T follicular helper cell (primary cell): Measurements from ENCODE around the gene MDK.

ENCODE experiments used
- DNase-seq: peaks from one replicate; pipeline ENCODE4 v3.0.0-alpha.2; 2020; ENCODE audit warnings: low read depth

MDK gene

DNA sequence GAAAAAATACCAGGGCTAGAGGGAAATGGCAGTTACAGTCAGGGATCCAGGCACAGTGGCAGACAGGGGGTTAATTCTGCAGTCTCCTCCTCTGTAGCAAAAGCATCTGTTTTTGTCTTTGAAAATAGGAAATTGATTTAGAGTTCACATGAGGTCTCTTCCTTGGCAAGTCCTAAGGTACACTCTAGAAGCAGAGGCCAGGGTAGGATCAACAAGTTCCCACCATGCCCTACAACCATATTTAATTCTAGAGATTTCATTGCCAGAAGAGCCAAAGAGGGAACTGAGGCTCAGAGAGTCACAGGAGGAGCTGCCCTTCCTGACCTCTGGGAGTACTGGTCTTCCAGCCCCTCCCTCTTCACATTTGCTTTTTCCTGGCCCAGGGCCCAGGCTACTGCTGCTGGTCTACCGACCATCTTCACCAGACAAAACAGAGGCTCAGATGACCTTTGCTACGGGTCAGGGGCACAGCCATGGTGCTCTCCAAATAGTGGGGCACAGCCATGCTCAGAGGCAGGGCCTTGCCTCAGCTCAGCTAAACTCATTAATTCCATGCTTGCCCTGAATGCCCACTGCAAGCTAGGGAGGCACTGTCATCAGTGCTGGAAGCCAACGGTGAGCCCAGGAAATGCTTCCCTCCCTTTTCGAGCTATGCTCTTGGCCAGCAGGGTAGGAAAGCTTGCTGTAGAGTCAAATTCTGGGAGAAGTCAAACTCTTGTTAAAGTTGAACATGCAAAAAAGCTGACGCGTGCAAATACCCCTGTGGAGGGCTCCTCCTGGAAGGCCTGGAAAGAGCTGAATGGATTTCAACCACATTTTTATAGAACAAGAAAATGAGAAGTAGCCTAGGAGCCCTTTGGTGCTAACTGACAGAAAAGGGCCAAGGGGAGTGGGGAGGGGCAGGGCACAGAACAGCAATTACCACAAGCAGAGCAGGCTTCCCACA, 21.8 kb downstream of the MDK start:
- no peak for DNase-seq

DNA sequence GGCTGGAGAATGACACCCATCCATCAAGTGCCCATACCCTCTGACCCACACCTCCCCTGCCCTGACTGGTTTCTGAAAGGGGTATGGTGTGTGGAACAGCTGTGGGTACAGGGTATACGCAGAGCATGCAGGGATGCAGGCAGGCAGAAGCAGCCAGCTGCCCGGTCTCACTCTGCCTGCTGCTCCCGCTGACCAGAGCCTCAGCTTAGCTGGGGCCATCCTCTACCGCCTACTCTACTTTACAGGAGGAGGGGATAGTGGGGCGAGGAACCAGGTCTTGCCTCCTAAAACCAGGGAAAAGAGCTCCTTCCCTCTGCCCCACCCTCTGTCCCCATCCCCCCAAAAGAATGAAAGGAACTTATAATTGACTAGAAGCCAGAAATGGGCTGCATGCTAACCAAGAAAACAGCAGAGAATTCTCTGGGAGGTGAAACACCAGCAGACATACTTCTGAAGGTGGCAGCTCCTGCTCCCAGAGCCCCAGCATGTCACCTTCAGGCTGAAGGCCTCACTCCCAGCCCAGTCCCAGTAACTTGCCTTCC, 23.1 kb downstream of the MDK start:
- DNase-seq = no peak

DNA sequence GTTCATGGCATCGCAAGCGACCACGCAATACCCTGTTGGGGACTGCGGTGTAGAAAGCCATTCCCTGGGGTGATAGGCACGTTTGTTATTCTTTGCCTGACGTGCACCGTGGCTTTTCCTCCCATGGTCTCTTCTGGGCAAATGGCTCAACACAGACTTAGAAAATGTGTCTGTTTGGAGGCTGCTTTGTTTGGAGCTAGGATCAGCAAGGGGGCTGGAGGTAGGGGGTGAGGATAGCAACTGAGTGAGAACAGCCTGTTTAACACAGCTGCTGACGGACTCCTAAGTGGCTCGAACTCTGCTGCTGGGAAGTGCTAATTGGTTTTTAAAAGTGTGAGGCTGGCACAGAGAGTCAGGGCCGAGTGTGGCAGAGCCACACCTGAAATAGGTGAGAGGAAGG, 26.2 kb downstream of the MDK start:
- DNase-seq = no peak

DNA sequence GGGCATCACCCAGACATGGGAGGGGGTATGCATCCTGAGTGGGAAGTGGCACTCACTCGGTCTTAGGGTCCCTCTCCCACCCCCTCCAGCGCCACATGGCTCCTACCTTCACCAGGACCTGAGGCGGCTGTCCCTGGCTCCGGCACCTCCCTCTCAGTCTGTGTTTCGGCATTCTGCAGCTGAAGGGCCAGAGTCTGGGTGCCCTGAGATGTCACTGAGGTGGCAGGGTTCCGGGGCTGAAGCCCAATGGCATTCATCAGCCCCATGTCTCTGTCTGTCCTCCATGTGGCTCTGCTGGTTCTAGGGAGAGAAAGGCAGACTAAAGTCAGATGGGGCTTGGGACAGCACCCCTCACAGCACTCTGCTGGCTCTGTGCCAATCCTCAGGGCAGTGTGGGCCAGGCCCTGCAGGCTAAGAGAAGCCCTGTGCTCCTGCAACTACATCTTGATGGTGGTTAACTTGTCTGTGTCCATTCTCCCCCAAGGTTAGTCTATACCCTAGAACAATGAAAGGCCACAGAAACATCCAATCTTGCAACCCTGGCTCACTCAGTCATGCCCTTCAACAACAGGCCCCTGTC, 27.0 kb downstream of the MDK start:
- DNase-seq = no peak

DNA sequence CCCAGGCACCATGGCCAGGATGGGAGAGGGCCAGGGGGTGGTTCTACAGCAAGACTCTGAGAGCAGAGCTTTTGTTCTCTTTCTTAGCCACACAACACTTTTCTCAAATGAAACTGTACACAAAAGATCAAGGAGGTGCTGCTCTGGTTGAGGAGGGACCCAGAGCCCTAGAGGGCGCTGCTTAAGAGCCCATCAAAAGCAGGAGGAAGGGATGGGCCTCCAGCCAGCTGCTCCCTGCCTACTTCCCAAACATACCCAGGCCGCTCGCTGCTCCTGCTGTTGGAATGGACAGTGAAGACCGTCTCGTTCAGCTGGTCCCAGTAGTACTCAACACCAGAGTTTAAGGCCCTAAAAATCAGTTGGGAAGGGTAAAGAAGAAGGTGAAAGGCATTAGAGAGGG, 28.6 kb downstream of the MDK start:
- no peak for DNase-seq

DNA sequence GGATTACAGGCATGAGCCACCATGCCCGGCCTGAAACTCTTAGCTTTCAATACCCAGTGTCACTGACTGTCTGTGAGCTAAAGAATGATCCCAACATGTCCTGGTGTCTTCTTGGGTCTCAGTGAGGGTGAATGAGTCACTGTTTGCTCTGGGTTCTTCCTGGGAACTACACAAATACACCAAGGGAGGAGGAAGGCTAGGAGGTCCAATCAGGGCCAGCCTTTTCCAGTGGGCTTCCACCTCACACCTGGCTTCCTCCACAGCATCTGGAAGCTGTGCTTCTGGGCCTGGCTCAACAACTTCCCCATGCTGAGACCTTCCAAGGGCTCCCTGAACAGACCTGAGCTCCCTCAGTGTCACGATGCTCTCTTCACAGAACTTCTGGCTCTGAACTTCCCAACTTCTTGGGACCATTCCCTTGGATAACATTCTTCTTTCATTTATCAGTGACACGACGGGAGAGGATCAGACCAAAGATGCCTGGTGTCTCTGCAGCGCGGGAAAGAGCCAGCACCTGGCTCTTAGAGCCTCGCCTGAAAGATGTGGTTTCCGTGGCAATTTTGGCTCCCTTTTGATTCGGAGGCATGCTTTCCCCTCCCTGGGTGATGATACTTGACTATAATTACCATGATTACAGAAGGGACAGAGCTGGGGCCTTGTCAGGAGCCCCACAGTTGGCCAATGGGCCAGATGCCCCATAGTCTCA, 32.4 kb downstream of the MDK start:
- no peak for DNase-seq

DNA sequence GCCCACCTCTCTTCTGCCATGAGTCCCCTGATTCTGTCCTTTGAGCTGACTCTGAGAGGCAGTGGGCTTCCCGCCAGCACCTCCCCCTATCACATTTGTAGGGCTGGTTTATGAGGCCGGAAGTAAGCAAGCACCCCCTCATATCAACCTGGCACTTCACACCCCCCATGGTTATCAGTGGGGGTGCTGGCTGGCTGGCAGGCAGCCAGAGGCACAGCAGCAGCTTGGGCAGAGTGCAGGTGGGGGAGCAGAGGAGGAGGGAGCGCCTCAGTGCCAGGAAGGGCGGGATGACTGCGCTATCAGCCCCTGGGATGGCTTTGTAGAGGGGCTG, 33.0 kb downstream of the MDK start:
- no peak for DNase-seq

DNA sequence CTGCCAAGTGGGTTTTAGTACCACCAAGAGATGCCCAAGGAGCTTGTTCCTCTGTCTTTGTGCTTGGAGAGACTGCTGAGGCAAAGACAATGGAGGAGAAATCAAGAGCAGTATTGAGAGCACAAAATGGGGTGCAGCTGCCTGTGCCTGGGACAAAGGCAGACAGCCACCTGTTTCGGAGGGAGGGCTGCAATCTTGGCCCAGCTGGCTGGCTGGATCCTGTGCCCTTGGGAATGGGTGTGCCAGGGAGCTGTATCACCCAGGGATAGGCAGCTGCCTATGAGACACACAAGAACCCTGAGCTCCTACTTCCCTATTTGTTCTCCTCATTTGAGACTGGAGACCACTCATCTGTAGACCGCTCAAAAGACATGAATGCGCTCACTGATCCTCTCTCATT, 33.4 kb downstream of the MDK start:
- DNase-seq = no peak

DNA sequence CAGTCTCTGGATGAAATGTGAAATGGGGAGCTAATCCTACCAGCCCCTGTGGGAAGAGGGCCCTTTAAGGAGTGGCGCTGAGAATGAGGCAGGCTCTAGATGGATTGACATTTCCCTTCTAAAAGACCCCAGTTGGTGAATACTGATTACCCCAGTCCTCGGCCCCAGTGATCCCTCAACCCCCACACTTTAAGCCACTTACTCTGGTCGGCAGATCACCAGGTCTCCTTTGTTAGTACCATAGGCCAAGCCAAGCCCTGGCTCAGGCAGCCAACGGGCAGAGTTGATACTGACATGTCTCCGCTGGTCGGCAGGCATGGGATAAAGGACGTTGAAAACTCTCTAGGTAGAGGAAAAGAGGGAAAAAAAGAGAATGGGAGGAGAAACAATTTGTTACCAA, 36.2 kb downstream of the MDK start:
- no peak for DNase-seq

DNA sequence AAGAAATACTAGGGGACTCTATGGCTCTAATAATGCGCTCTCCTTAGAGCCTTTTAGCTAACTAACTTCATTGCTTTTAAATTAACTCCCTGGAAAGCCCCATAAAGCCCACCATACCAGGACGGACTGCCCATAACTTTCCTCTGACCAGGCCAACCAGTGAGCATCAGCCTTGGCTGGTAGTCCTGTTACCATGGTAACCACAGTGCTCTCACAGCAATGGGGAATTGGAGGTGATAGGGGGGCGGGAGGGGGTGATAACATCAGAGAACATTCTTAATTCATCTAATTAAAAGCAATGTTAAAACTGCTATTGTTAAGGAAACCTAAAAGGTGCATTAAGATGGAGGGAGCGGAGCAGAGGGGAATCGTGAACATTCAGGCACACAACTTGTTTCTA, 37.3 kb downstream of the MDK start:
- DNase-seq = no peak

DNA sequence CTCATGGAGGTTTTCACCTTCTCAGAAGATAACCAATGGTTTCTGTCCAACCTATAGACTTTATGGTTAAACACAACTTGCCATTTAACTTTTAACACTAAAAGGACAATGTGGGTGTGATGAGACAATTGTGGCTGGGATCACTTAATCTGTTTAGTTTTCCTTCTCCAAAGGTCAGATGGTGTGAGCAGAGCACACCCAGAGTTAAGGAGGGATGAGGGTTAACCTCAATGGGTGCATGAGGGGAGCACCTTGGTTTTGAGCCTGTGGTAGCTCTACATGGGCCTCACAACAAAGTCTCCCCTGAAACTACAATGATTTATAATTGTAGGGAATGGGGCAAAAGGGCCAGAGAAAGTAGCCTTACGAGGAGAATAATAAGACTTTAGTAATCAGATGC, 39.0 kb downstream of the MDK start:
- no peak for DNase-seq

DNA sequence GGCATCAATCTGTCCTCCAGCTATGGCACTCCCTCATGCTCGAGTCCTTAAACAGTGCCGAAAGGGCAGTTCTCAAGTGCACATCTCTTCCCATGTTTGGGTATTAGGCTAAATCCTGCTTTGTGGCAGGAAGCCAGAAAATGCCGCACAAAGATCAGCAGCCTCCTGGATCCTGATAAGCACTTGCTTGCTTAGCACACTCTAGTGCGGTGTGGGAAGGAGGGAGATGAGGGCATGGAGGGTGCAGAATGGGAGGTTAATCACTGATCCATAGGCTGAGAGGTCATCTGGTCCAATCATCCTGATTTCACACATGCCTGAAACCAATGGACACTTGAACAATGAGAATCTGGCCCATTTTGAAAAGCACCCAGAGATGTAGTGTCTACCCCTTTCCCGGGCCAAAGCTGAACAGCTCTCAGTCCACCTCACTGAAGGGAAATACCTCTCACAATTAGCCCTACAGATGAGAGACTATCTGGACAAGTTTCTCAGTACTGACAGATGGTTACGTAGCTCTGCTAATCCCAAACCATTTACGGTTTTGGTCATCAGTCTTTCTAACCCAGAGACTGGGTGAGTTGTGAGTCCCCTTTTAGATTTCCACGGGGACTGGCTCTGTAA, 39.9 kb downstream of the MDK start:
- no peak for DNase-seq

DNA sequence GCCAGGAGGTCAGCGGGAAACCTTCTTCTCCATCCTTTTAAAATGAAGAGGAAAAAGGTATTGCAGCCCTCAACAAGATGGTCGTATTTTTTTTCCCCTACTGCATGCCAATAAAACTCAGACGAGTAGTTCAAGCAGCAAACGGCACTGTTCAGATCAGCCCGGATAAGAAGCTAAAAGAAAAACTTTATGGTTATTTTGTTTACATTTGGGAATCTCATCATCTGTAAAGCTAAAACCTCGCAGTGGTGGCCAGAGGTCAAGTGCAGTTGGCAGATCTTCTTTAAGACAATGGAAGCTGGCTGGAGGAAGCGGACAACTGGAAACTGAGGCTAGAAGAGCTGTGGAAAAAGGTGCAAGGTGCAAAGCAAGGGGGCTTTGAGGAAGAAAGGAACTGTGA, 41.1 kb downstream of the MDK start:
- DNase-seq = no peak

DNA sequence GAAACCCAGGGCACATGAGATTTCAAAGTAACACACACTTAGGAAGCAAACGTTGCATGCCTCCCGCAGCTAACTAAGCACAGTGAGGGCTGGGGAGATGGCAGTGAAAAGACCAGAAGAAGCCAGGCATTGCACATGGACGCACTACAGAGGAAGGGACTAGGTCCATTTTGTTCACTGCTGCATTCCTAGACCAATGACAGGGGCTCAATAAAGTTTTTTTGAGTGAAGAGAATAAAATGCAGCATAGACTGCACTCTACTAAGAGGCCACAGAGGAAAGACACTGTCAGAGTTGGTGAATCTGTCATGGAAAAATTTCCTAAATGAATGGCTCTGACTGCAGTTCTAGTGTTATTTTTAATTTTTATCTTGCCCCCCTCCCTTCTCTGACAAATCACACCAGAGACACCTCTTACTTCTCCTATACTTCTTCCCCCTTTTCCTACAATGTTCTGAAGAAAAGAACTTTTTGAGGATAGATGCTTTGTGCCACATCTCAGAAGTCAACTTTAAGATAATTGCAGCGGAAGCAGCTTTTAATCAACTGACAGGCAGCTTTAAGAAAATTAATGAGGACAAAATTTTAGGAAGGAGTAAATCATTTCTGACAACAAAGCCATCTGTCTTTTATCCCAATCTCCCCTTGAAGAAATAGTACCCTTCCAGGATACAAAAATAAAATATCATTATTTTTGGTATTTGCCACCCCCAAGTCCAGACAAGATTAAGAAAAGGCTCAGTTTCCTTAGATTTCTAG, 44.9 kb downstream of the MDK start:
- no peak for DNase-seq

DNA sequence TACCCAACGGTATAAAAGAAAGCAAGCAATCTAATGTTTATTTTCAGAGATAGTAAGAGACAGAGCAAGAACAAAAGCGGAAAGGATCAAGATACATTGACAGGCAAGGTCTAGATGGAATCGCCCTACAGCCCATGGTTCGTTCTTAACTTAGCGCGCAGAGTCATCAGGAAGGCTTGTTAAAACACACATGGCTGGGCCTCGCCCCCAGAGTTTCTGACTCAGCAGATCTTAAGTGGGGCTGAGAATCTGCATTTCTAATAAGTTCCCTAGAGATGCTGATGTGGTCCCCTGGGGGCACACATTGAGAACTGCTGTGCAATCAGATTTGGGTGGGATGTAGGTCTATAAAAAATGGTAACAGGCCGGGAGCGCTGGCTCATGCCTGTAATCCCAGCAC, 45.9 kb downstream of the MDK start:
- DNase-seq = no peak

DNA sequence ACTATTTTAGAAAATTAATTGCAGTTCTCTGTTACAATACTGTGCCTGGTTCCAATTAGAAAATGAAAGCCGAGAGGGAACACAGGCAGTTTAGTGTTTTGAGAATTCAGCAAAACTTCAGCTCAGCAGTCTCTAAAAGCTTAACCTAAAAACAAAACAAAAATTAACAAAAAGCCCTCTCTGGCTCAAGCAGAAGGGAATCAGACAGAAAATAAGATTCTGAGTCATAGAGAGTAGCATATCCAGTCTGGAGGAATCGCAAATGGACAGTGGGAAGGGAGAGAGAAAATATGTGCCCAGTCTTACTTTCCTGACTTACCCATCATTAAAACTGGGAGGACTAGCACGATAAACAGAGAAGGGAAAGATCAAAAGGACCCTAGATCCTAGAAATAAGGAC, 48.2 kb downstream of the MDK start:
- DNase-seq = no peak

DNA sequence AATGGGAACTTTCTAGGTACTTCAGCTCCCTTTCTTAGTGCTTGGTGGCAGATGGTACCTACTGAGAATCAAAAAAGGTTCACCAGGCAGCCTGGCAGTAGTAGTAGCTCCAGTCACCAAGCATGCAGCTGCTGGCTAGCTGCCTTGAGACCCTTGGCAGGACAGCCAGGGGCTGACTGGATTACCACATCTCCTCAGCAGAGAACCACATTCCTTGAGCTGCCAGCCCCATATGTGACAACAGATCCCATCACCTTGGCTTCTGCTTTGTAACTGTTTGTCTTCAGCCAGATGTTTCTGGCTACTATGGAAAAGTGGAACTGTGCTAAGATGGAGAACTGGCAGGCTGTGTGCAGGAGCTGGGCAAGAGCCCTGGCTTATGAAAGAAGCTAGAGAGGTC, 49.7 kb downstream of the MDK start:
- no peak for DNase-seq
